Measurements from ENCODE around the gene IPO9. TPM values are rescaled to one million over a fixed set of nuclear protein-coding genes. Genes with fewer than 3 reads are reported as not detected.

The IPO9 gene
- total RNA-seq, 4 donors from 2014 or later: 14.6 to 24.1 (median 19.8) TPM

DNA sequence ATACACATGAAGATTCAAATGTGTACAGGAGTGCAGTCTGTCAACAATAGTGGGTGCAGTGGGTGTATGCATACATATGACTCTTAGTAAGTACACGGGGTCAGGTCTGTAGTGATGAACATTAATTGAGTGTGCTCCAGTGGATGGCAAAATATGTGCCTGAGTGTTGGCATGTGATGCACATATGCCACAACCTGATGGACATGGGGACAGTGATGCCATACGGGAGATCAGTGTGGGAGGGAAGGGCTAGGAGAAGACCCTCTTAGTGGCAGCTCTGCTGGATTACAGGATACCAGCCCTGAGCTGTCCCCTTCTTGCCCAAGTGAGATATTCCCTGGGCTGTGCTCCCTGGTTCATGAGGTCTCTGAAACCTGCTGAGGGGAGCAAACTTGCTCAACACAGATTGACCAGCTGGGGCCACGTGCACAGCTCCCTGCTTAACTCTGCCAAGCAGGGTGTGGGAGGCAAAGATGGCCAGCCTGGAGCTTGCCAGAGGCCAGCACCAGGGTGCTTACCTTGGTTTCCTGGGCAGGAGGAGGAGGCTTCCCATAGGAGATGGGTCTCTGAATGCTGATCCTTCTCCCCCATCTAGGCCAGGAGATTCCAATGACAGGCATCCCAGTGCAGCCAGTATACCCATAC, 62.0 kb downstream of the IPO9 start:
- TF ChIP-seq CTCF (IDR thresholded peaks at IDR 0.05; ENCODE audit: low read depth): no peak

GRCh38 chr1:201891451-201892045, 62.6 kb downstream of the IPO9 start:
- TF ChIP-seq CTCF (IDR thresholded peaks at IDR 0.05; ENCODE audit: low read depth): no peak

DNA sequence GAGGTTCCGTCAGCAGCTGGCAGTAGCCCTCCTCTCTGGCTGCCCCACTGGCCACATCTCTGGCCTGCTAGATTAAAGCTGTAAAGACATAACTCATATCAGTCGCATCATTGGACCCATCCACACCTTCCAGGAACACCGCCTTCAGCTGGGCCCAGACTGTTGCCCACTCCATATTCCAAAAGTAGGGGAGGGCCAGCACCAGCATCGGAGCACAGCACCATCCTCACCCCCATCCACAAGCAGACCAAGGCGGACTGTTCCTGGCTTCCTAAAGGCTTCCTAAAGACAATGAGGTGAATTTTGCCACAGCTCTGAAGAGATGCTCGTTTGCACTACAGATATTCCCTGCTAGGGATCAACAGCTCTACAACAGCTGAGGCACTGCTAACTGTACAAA, 63.3 kb downstream of the IPO9 start:
- no peak for TF ChIP-seq CTCF (IDR thresholded peaks at IDR 0.05; ENCODE audit: low read depth)

- no peak for TF ChIP-seq CTCF (IDR thresholded peaks at IDR 0.05; ENCODE audit: low read depth)
These were observed 64.5 kb downstream of the IPO9 start for GRCh38 chr1:201893431-201893830.

DNA sequence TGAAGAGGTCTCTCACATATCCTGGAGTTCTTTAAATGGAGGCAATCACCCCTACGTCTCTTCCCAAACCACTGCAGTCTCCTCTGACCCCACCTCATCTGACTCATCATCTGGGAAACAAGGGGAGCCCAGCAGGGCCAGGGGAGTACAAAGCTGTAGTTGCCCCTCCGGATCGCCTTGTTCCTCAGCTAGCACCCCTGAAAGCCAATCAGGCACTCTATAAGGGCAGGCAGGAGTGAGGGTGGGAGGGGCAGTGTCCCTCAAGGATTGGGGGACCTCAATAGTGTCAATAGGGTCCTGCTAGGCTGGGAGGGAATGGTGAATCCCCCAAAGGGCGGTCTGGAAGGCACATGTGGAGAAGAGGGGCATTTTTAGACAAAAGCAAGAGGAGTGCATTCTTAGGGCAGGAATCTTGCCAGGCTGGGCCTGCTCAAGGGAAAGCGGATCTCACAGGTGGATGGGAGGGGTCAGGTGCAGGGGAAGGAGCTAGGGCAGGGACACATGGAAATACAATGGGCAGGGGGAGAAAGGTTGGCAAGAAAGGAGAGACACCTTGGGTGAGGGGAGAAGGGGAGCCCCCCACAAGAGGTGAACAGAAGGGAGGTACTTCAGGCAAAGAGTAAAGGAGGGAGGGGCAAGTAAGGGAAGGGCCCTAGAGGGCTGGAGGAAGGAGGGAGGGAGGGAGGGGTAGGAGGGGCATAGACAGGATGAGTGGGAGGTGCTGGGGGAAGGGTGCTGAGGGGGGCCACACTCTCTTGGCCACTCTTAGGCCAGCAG, 65.6 kb downstream of the IPO9 start:
- no peak for TF ChIP-seq CTCF (IDR thresholded peaks at IDR 0.05; ENCODE audit: low read depth)

DNA sequence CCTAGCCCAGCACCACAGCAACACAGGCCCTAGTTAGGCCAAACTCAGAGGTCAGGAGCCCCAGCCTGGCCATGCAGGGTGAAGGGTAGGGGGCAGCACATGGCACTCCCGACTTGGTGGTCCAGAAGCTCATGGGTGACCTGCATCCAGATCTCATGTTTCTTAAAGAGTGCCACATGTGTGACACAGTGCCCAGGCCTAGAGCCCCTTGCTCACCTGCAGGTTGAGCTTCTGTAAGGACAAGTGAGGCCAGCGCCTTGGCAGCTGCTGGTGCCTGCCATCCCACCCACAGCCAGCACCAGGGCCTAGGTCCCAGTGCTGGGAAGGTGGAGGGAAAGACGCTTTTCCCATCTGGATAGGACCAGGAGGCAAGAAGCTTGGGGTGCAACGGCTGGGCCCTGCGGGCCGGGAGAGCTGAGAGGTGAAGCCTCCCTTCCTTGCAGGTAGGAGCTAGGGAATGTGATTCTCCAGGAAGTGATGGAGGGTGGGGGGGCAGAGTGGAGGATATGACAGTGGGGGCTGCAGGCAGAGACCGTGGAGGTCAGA, 66.2 kb downstream of the IPO9 start:
- TF ChIP-seq CTCF (IDR thresholded peaks at IDR 0.05; ENCODE audit: low read depth): no peak

Data from subcutaneous adipose tissue (tissue), 4 donors.